T-helper 2 cell treated with Interferon-gamma antibody and Interleukin-4, amounts not matched to agents 5 μg/mL and 100 μg/mL, for 36 hours (primary cell): ENCODE measurements around the gene CELF2.
"Not testable (repeated sequence)": the region's sequence is repeated elsewhere in the genome, so short reads cannot be mapped to it uniquely, and the experiment has no call there.

Experiments used
- DNase-seq: peaks from one replicate; pipeline ENCODE4 v3.0.0; 2021; ENCODE audit warnings: low spot score
- H3K27ac Mint-ChIP-seq: one replicate; pipeline ENCODE4 v1.8.0; 2021; ENCODE audit warnings: mild to moderate bottlenecking, mixed read lengths
- H3K27me3 Mint-ChIP-seq: one replicate; pipeline ENCODE4 v1.8.0; 2021; ENCODE audit warnings: low read depth, mixed read lengths
- H3K36me3 Mint-ChIP-seq: one replicate; pipeline ENCODE4 v1.8.0; 2021; ENCODE audit warnings: low read depth, mixed read lengths
- H3K4me1 Mint-ChIP-seq: one replicate; pipeline ENCODE4 v1.8.0; 2021; ENCODE audit warnings: low read depth, mixed read lengths
- H3K4me3 Mint-ChIP-seq: one replicate; pipeline ENCODE4 v1.8.0; 2022; ENCODE audit warnings: mild to moderate bottlenecking, moderate library complexity, mixed read lengths
- H3K9me3 Mint-ChIP-seq: one replicate; pipeline ENCODE4 v1.8.0; 2021; ENCODE audit warnings: mixed read lengths

CELF2 gene

GRCh38 chr10:11339660-11340059, 322.0 kb downstream of the CELF2 start:
- Mint-ChIP-seq H3K4me3 (no peak overlapping the region), H3K4me1 (peaks cover 6% of the 10 kb centered on the region)

GRCh38 chr10:11341283-11341960, 323.8 kb downstream of the CELF2 start:
- no peaks in the 10 kb centered on the region for H3K4me1 Mint-ChIP-seq
- no peak overlapping the region for H3K27ac Mint-ChIP-seq
- DNase-seq = no peak
- H3K27me3 Mint-ChIP-seq = no peaks in the 10 kb centered on the region
- no peaks in the 10 kb centered on the region for H3K9me3 Mint-ChIP-seq
- H3K36me3 Mint-ChIP-seq = no peaks in the 10 kb centered on the region
- H3K4me3 Mint-ChIP-seq = no peak overlapping the region

More at GRCh38 chr10:11339660-11340059, 322.0 kb downstream of the CELF2 start:
- no peaks in the 10 kb centered on the region for H3K27me3 Mint-ChIP-seq
- no peak overlapping the region for H3K27ac Mint-ChIP-seq
- H3K9me3 Mint-ChIP-seq = no peaks in the 10 kb centered on the region
- H3K36me3 Mint-ChIP-seq = peaks cover 10% of the 10 kb centered on the region
- no peak for DNase-seq

DNA sequence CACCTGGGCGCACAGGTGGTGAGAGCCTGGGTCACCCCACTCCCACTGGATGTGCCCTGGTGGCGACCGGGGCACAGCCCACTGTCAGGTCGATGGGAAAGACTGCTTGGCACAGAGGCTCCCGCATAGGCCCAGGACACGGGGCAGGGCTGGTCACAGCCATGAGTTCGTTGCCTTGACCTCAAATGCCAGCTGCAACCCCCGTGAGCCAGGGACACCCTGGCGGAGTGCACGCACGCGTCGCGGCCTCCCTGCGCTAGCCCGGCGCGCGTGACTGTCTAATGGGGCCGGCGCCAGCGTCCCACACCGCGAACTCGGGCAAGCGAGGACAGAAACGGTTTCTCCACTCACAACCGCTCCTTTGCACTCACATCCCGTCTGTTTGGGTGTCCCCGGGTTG, 326.4 kb downstream of the CELF2 start:
- Mint-ChIP-seq H3K27ac (no peak overlapping the region), H3K4me1 (no peaks in the 10 kb centered on the region), H3K4me3 (no peak overlapping the region), H3K9me3 (no peaks in the 10 kb centered on the region), H3K27me3 (peaks cover 8% of the 10 kb centered on the region), H3K36me3 (no peaks in the 10 kb centered on the region)
- no peak for DNase-seq

DNA sequence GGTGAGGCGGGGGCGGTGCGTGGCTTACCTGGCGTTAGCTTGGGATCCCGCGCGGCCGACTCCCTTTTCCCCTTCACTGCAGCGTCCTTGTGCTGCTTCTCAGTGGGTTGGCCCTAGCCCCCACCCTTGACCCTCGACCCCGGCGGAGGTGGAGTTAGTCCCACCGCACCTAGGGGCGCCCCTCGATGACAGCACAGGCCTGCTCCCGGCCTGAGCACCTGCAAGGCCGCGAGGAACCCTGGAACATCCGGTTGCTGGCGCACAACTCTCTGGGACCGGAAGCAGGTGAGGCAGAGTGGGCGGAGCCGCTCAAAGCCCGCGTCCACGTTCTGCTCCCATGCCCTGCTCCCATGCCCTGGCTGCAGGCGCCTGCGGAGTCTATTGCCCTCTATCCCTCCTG, 326.9 kb downstream of the CELF2 start:
- H3K9me3 Mint-ChIP-seq = no peaks in the 10 kb centered on the region
- peak overlapping the region; percentile 8 for H3K27ac Mint-ChIP-seq
- H3K36me3 Mint-ChIP-seq = no peaks in the 10 kb centered on the region
- H3K4me1 Mint-ChIP-seq = no peaks in the 10 kb centered on the region
- H3K27me3 Mint-ChIP-seq = peaks cover 8% of the 10 kb centered on the region
- DNase-seq = no peak
- peak overlapping the region; percentile 22 for H3K4me3 Mint-ChIP-seq

- no peak overlapping the region for H3K27ac Mint-ChIP-seq
- no peaks in the 10 kb centered on the region for H3K36me3 Mint-ChIP-seq
- H3K27me3 Mint-ChIP-seq = peaks cover 8% of the 10 kb centered on the region
- H3K4me1 Mint-ChIP-seq = no peaks in the 10 kb centered on the region
- no peaks in the 10 kb centered on the region for H3K9me3 Mint-ChIP-seq
- DNase-seq = no peak
- H3K4me3 Mint-ChIP-seq = no peak overlapping the region
Measured at GRCh38 chr10:11345224-11346054, 327.8 kb downstream of the CELF2 start.

- not testable (repeated sequence) for DNase-seq, H3K27me3 Mint-ChIP-seq, H3K4me1 Mint-ChIP-seq, H3K27ac Mint-ChIP-seq, H3K36me3 Mint-ChIP-seq, H3K9me3 Mint-ChIP-seq, H3K4me3 Mint-ChIP-seq
Measured at GRCh38 chr10:11347580-11347979, 329.9 kb downstream of the CELF2 start.

DNA sequence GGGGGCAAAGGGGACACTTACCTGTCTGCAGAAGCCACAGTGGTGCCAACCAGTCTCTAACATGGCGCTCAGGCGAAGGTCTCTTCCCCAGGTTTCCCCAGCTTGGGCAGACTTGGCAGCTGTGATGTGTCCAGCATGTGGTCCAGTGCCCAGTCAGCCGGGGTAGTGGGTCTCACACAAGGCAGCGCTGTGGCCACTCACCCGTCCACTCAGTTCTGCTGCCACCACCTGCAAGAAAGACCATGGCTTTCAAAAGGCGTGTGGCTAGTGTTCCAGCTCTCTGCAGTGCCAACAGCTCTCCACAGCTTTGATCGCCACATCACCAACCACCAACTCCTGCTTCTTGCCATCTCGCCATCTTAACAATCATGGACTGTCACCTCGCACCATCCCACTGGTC, 334.1 kb downstream of the CELF2 start:
- no peaks in the 10 kb centered on the region for H3K36me3 Mint-ChIP-seq
- no peak overlapping the region for H3K27ac Mint-ChIP-seq
- no peaks in the 10 kb centered on the region for H3K9me3 Mint-ChIP-seq
- H3K4me3 Mint-ChIP-seq = no peak overlapping the region
- H3K4me1 Mint-ChIP-seq = no peaks in the 10 kb centered on the region
- H3K27me3 Mint-ChIP-seq = peaks cover 8% of the 10 kb centered on the region
- DNase-seq = no peak

GRCh38 chr10:11353006-11353896, 335.6 kb downstream of the CELF2 start:
- no peak overlapping the region for H3K4me3 Mint-ChIP-seq
- H3K4me1 Mint-ChIP-seq = no peaks in the 10 kb centered on the region
- DNase-seq = no peak
- H3K9me3 Mint-ChIP-seq = no peaks in the 10 kb centered on the region
- peaks cover 4% of the 10 kb centered on the region for H3K27me3 Mint-ChIP-seq
- no peak overlapping the region for H3K27ac Mint-ChIP-seq
- H3K36me3 Mint-ChIP-seq = no peaks in the 10 kb centered on the region

DNA sequence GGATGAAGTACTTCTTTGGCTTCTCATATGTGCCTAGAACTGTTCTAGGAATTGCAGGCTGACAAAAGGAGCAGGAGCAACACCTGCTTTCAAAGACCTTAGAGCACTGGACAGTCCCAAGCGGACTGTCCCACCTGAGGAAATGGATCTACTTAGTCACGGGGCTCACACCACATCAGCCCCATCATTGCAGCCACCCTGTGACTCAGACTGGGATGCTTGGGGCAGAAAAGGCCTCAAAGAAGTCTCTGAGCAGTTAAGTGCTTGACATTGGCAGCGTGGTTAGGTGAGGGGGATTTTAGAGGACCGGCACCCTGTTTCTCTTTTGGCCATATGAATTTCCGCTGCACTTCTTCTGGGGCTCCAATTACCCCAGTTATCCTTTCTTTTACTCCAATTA, 337.2 kb downstream of the CELF2 start:
- Mint-ChIP-seq H3K4me3 (no peak overlapping the region), H3K9me3 (no peaks in the 10 kb centered on the region), H3K4me1 (no peaks in the 10 kb centered on the region), H3K27me3 (no peaks in the 10 kb centered on the region), H3K27ac (no peak overlapping the region), H3K36me3 (no peaks in the 10 kb centered on the region)
- no peak for DNase-seq

DNA sequence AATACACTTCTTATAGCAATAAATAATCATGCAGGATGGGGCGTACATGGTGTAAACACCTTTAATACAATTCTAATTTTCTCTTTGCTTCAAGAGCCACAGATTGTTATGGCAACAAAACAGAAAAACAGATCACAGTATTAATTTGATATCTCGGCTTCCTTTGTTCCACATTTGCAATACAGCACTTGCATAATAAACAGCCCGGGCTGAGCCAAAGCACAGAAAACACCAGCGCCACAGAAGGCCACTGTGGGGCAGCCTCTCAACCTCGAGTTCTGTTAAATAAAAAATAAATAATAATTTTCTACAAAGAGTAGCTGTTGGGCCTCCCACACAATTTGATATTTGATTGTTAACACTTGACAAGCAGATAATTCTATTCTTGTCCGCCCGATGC, 337.9 kb downstream of the CELF2 start:
- no peak for DNase-seq
- Mint-ChIP-seq H3K9me3 (no peaks in the 10 kb centered on the region), H3K36me3 (no peaks in the 10 kb centered on the region), H3K27ac (no peak overlapping the region), H3K4me3 (no peak overlapping the region), H3K27me3 (no peaks in the 10 kb centered on the region), H3K4me1 (no peaks in the 10 kb centered on the region)

GRCh38 chr10:11357439-11357838, 339.8 kb downstream of the CELF2 start:
- no peaks in the 10 kb centered on the region for H3K27me3 Mint-ChIP-seq
- H3K4me3 Mint-ChIP-seq = no peak overlapping the region
- DNase-seq = no peak
- no peak overlapping the region for H3K27ac Mint-ChIP-seq
- H3K9me3 Mint-ChIP-seq = no peaks in the 10 kb centered on the region
- no peaks in the 10 kb centered on the region for H3K4me1 Mint-ChIP-seq
- H3K36me3 Mint-ChIP-seq = no peaks in the 10 kb centered on the region

DNA sequence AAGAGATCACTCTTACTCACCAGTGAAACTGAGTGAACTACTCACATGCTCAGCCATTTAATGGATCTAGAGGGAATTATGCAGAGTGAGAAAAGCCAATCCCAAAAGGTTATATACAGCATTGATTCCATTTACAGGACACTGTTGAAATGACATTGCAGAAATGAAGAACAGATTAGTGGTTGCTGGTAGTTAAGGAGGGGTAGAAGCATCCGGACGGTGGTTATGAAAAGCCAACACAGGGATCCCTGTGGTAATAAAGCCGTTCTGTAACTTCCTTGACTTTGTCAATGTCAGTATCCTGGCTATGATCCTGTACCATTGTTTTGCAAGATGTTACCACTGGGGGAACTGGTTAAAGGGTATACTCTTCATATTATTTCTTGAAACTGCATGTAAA, 340.3 kb downstream of the CELF2 start:
- H3K4me1 Mint-ChIP-seq = no peaks in the 10 kb centered on the region
- no peak overlapping the region for H3K4me3 Mint-ChIP-seq
- H3K9me3 Mint-ChIP-seq = no peaks in the 10 kb centered on the region
- H3K36me3 Mint-ChIP-seq = no peaks in the 10 kb centered on the region
- no peaks in the 10 kb centered on the region for H3K27me3 Mint-ChIP-seq
- DNase-seq = no peak
- no peak overlapping the region for H3K27ac Mint-ChIP-seq

DNA sequence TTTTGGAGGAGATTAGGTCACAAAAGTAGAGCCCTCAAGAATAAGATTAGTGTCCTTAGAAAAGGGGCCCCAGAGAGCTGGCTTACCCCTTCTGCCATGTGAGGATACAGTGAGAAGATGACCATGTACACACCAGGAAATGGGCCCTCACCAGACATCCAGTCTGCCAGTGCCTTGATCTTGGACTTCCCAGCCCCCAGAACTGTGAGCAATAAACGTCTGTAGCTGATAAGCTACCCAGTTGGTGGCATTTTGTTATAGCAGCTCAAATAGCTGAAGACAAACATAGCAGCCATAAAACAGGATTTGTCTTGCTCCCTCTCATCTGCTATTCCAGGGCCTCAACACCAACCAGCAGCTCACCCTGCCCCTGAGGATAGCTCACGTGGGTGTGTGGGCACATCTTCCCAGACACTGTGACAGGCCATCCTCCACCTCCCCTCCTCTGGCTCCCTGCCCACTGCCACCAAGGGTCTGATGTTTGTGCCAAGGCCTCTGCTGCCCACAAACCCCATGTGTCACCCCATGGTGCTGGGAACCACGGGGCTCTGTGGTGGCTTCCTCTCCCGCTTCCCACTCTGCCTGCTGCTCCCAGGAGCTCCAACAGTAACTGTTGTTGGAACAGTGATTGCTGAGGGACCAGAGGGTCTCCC, 341.4 kb downstream of the CELF2 start:
- Mint-ChIP-seq H3K4me1 (no peaks in the 10 kb centered on the region), H3K4me3 (no peak overlapping the region), H3K27me3 (no peaks in the 10 kb centered on the region), H3K9me3 (no peaks in the 10 kb centered on the region), H3K36me3 (no peaks in the 10 kb centered on the region), H3K27ac (no peak overlapping the region)
- no peak for DNase-seq
